ENCODE data around the gene ETHE1. TPM values are rescaled to one million over a fixed set of nuclear protein-coding genes. Genes with fewer than 3 reads are reported as not detected.

ETHE1 gene
- total RNA-seq, 4 donors from 2014 or later: 66.6 to 126 (median 98.5) TPM

DNA sequence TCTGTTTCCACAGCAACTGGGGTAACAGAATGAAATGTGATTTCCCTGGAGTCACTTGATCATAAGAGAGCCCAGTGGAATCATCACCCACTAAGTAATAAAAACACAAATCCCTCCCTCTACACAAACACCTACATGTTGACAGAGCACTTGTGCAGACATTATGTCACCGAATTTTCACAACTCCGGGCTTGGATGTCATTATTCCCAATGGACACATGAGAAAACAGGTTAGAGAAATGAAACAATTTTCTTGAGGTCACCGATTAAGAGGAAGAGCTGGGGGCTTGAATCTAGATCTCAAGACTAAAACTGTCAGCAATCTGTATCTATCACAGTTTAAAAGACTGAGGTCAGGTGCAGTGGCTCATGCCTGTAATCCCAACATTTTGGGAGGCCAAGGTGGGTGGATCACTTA, 45.2 kb upstream of the ETHE1 start:
- Histone ChIP-seq H3K4me3 (no peak overlapping the region), H3K9me3 (no peaks in the 10 kb centered on the region), H3K36me3 (peaks cover 0 to 21% (median 0%) of the 10 kb centered on the region in 3 donors), H3K27ac (no peak overlapping the region), H3K4me1 (peaks cover 14 to 36% (median 18%) of the 10 kb centered on the region in 3 donors), H3K27me3 (no peaks in the 10 kb centered on the region)
- intact Hi-C loops (cut with DNase I): no loop called here
- 68 to 74% methylated on average over 3 of the region's 3 CpGs for WGBS, 2 donors
- no peak for DNase-seq
- TF ChIP-seq, protein P1, sequence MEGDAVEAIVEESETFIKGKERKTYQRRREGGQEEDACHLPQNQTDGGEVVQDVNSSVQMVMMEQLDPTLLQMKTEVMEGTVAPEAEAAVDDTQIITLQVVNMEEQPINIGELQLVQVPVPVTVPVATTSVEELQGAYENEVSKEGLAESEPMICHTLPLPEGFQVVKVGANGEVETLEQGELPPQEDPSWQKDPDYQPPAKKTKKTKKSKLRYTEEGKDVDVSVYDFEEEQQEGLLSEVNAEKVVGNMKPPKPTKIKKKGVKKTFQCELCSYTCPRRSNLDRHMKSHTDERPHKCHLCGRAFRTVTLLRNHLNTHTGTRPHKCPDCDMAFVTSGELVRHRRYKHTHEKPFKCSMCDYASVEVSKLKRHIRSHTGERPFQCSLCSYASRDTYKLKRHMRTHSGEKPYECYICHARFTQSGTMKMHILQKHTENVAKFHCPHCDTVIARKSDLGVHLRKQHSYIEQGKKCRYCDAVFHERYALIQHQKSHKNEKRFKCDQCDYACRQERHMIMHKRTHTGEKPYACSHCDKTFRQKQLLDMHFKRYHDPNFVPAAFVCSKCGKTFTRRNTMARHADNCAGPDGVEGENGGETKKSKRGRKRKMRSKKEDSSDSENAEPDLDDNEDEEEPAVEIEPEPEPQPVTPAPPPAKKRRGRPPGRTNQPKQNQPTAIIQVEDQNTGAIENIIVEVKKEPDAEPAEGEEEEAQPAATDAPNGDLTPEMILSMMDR (IDR thresholded peaks at IDR 0.05): no peak

DNA sequence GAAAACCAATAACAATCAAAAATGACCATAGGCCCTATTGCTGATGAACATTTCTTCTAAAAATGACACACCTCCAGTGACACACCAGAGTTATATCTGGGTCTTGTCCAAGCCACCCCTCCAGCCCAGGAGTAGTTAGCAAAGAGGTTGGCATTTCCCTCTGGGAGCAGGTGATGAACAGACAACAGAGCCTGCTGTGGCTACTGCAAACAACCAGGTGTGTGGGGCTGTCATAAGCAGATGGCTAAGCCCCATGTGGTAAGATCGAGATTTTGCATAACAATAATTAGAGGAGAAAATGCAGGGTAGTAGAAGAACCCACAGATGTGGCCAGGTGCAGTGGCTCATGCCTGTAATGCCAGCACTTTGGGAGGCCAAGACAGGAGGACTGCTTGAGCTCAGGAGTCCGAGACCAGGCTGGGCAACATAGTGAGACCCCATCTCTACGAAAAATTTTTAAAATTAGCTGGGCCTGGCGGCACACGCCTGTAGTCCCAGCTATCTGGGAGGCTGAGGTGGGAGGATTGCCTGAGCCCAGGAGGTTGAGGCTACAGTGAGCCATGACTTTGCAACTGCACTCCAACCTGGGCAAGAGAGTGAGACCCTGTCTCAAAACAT, 43.3 kb upstream of the ETHE1 start:
- Histone ChIP-seq H3K4me1 (peaks cover 8 to 21% (median 9%) of the 10 kb centered on the region in 3 donors), H3K27me3 (no peaks in the 10 kb centered on the region), H3K4me3 (no peak overlapping the region), H3K27ac (no peak overlapping the region), H3K36me3 (peaks cover 0 to 21% (median 0%) of the 10 kb centered on the region in 3 donors), H3K9me3 (no peaks in the 10 kb centered on the region)
- TF ChIP-seq, protein P1 (IDR thresholded peaks at IDR 0.05): no peak
- no peak for TF ChIP-seq POLR2A (IDR thresholded peaks at IDR 0.05)
- intact Hi-C loops (cut with DNase I): no loop called here
- 68 to 78% methylated on average over 5 of the region's 5 CpGs for WGBS, 2 donors
- no peak for DNase-seq

DNA sequence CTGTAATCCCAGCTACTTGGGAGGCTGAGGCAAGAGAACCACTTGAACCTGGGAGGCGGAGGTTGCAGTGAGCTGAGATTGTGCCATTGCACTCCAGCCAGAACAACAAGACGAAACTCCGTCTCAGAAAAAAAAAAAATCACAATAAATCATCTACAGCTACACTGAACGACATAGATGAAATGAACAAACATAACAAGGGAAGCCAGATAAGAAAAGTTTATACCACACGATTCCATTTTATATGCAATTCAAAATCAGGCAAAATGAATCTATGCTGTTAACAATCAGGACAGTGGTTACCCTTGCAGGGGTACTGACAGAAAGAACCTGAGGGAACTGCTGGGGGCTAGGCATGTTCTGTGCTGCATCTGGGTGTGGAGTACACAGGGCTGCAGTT, 42.7 kb upstream of the ETHE1 start:
- H3K27ac ChIP-seq: no peak overlapping the region
- no peaks in the 10 kb centered on the region for H3K9me3 ChIP-seq
- WGBS, 2 donors: 87 to 89% methylated on average over 5 of the region's 5 CpGs
- peaks cover 4 to 15% (median 6%) of the 10 kb centered on the region in 3 donors for H3K4me1 ChIP-seq
- intact Hi-C loops (cut with DNase I): no loop called here
- no peak overlapping the region for H3K4me3 ChIP-seq
- H3K27me3 ChIP-seq: no peaks in the 10 kb centered on the region
- DNase-seq: no peak
- peaks cover 0 to 21% (median 0%) of the 10 kb centered on the region in 3 donors for H3K36me3 ChIP-seq
- no peak for TF ChIP-seq POLR2A (IDR thresholded peaks at IDR 0.05)
- TF ChIP-seq, protein P1 (IDR thresholded peaks at IDR 0.05): no peak

DNA sequence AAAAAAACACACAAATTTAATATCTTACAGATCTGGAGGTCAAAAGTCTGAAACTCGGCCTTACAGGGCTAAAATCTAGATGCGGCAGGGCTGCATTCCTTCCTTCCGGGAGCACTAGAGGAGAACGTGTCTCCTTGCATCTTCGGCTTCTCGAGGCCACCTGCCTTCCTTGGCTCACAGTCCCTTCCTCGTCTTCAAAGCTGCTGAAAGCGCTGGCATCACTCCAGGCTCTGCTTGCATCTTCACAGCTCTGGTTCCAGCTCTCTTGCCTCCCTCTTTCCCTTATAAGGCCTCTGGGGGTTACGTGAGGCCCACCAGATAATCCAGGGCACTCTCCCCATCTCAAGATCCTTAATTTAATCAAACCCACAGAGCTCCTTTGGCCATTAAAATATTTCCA, 37.8 kb upstream of the ETHE1 start:
- H3K27me3 ChIP-seq: no peaks in the 10 kb centered on the region
- no peak for DNase-seq
- H3K27ac ChIP-seq: no peak overlapping the region
- H3K9me3 ChIP-seq: no peaks in the 10 kb centered on the region
- H3K36me3 ChIP-seq: peaks cover 0 to 28% (median 5%) of the 10 kb centered on the region in 3 donors
- TF ChIP-seq POLR2A (IDR thresholded peaks at IDR 0.05): no peak
- TF ChIP-seq, protein P1 (IDR thresholded peaks at IDR 0.05): no peak
- no peak overlapping the region for H3K4me3 ChIP-seq
- 72 to 74% methylated on average over 9 of the region's 9 CpGs for WGBS, 2 donors
- intact Hi-C loops (cut with DNase I): no loop called here
- H3K4me1 ChIP-seq: peaks cover 5 to 12% (median 5%) of the 10 kb centered on the region in 3 donors

DNA sequence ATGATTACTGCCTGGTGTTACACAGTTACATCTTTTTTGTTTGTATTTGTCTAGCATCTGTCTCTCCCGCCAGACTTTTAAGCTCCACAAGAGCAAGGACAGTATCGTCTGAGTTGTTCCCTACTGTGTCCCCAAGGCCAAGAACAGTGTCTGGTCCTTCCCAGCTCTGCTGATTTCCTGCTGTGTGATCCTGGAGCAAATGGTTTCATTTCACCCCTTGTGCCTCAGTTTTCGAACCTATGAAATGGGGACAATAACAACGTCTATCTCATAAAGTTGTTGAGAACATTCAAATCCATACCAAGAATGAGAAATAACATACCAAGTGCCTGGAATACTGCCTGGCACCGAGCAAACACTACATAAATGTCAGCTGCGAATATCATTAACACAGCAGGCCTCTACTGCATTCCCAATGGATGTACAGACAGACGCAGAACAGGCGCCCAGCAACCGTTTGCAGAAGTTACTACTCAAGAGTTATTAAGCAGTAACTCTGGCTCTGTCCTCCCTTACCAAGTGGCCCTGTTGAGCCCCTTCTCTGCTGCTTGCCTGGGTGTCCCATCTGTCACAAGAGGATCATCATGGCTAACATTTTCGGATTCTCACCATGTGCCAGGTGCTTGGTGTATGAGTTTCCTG, 36.9 kb upstream of the ETHE1 start:
- Histone ChIP-seq H3K27me3 (no peaks in the 10 kb centered on the region), H3K4me3 (no peak overlapping the region), H3K27ac (peak overlapping the region in 1 of 4 donors; percentile 82)

More for the DNA sequence above, 36.9 kb upstream of the ETHE1 start:
- 88 to 93% methylated on average over 9 to 10 of the region's 10 CpGs for WGBS, 2 donors
- DNase-seq: no peak
- Histone ChIP-seq H3K36me3 (peaks cover 0 to 34% (median 5%) of the 10 kb centered on the region in 3 donors), H3K4me1 (peaks cover 5 to 12% (median 5%) of the 10 kb centered on the region in 3 donors), H3K9me3 (no peaks in the 10 kb centered on the region)
- intact Hi-C loops (cut with DNase I): no loop called here
- TF ChIP-seq POLR2A (IDR thresholded peaks at IDR 0.05): no peak
- TF ChIP-seq, protein P1 (IDR thresholded peaks at IDR 0.05): no peak
